ENCODE measurements around the gene PHACTR3.

PHACTR3 gene

GRCh38 chr20:59756241-59756640, 151.9 kb downstream of the PHACTR3 start:
- DNase-seq: no peak

GRCh38 chr20:59764037-59764436, 159.7 kb downstream of the PHACTR3 start:
- DNase-seq: no peak

- no peak for DNase-seq
Observed at GRCh38 chr20:59765599-59766177, 161.3 kb downstream of the PHACTR3 start.

GRCh38 chr20:59767656-59768055, 163.3 kb downstream of the PHACTR3 start:
- DNase-seq: no peak

GRCh38 chr20:59770270-59770669, 165.9 kb downstream of the PHACTR3 start:
- no peak for DNase-seq

- DNase-seq: no peak
Observed at GRCh38 chr20:59770851-59771250, 166.5 kb downstream of the PHACTR3 start.

GRCh38 chr20:59771506-59772372, 167.4 kb downstream of the PHACTR3 start:
- no peak for DNase-seq

- DNase-seq: no peak
Observed at GRCh38 chr20:59772373-59772705, 168.0 kb downstream of the PHACTR3 start.

- no peak for DNase-seq
Observed at GRCh38 chr20:59772931-59773913, 168.9 kb downstream of the PHACTR3 start.

- DNase-seq: no peak
Observed at GRCh38 chr20:59774204-59774641, 169.9 kb downstream of the PHACTR3 start.

- DNase-seq: no peak
Observed at GRCh38 chr20:59774921-59775686, 170.8 kb downstream of the PHACTR3 start.

- no peak for DNase-seq
Observed at GRCh38 chr20:59775687-59776055, 171.3 kb downstream of the PHACTR3 start.

- no peak for DNase-seq
Observed at GRCh38 chr20:59776059-59776603, 171.8 kb downstream of the PHACTR3 start.

- DNase-seq: no peak
Observed at GRCh38 chr20:59776626-59777330, 172.4 kb downstream of the PHACTR3 start.

- DNase-seq: no peak
Observed at GRCh38 chr20:59777331-59777725, 173.0 kb downstream of the PHACTR3 start.

- DNase-seq: no peak
Observed at GRCh38 chr20:59777814-59778575, 173.7 kb downstream of the PHACTR3 start.

- DNase-seq: no peak
Observed at GRCh38 chr20:59778615-59779200, 174.4 kb downstream of the PHACTR3 start.

- DNase-seq: no peak
Observed at GRCh38 chr20:59779656-59780380, 175.5 kb downstream of the PHACTR3 start.

- no peak for DNase-seq
Observed at GRCh38 chr20:59780494-59781185, 176.3 kb downstream of the PHACTR3 start.
